K562 (cell line): Measurements from ENCODE around the gene ADAT1. TPM values are rescaled to one million over a fixed set of nuclear protein-coding genes. Genes with fewer than 3 reads are reported as not detected.

Experiments used
- CBFA2T2 ChIP-seq: fragments of 450-650 bp; conservative IDR thresholded peaks from 2 replicates; pipeline ENCODE4 v1.6.1; 2017; ENCODE audit warnings: mild to moderate bottlenecking
- CHD2 ChIP-seq: IDR thresholded peaks from 2 replicates; pipeline ENCODE4 v1.6.1; 2011; ENCODE audit warnings: low read depth, low read length
- ETS2 ChIP-seq: IDR thresholded peaks from 2 replicates; pipeline ENCODE4 v1.6.1; 2016; ENCODE audit warnings: borderline replicate concordance, missing genetic modification characterization, mild to moderate bottlenecking, moderate library complexity, missing compliant biosample characterization; ENCODE audit not compliant: poor library complexity, severe bottlenecking
- ETV5 ChIP-seq: sonication (generic); formaldehyde crosslinking; IDR thresholded peaks from 2 replicates; pipeline ENCODE4 v1.4.0; 2020; ENCODE audit warnings: low read depth, mild to moderate bottlenecking, missing genetic modification reagents
- HOXB6 ChIP-seq: fragments of 250-450 bp; sonication (Bioruptor Pico); IDR thresholded peaks from 2 replicates; pipeline ENCODE4 v1.5.1; 2022; ENCODE audit warnings: mild to moderate bottlenecking, borderline replicate concordance
- KDM2B ChIP-seq: fragments of 250-450 bp; sonication (Bioruptor Pico); IDR thresholded peaks from 2 replicates; pipeline ENCODE4 v1.8.0; 2021; ENCODE audit warnings: mild to moderate bottlenecking, moderate library complexity
- KDM4B ChIP-seq, 2 experiments: fragments of 450-650 bp in 1 of 2; sonication (generic) in 1 of 2; IDR thresholded peaks; 2 replicates each; pipeline ENCODE4 v1.6.1; 2016 to 2017; ENCODE audit warnings: borderline replicate concordance in 2 of 2, antibody characterized with exemption in 1 of 2, low read depth in 1 of 2, mild to moderate bottlenecking in 1 of 2
- MCM2 ChIP-seq: fragments of 450-650 bp; IDR thresholded peaks from 2 replicates; pipeline ENCODE4 v1.6.1; 2017; ENCODE audit warnings: low read depth, mild to moderate bottlenecking
- NCOR1 ChIP-seq: fragments of 450-650 bp; IDR thresholded peaks from 2 replicates; pipeline ENCODE4 v1.6.1; 2016; ENCODE audit warnings: mild to moderate bottlenecking, moderate library complexity
- RBM34 ChIP-seq: fragments of 200-400 bp; formaldehyde crosslinking; IDR thresholded peaks from 2 replicates; pipeline ENCODE4 v1.6.1; 2018; ENCODE audit warnings: low read length, borderline replicate concordance; ENCODE audit not compliant: insufficient read depth
- SMAD3 ChIP-seq: fragments of 450-650 bp; formaldehyde crosslinking; conservative IDR thresholded peaks from 2 replicates; pipeline ENCODE4 v1.4.0; 2020; ENCODE audit warnings: mild to moderate bottlenecking
- ZNF143 ChIP-seq: sonication (generic); formaldehyde crosslinking; IDR thresholded peaks from 2 replicates; pipeline ENCODE4 v1.9.0; 2022; ENCODE audit warnings: mild to moderate bottlenecking, missing genetic modification reagents
- ZNF253 ChIP-seq: fragments of 250-450 bp; sonication (Bioruptor Pico); conservative IDR thresholded peaks from 2 replicates; pipeline ENCODE4 v1.6.1; 2021; ENCODE audit warnings: mild to moderate bottlenecking
- ZNF316 ChIP-seq: fragments of 450-650 bp; IDR thresholded peaks from 2 replicates; pipeline ENCODE4 v1.6.1; 2016
- ZZZ3 ChIP-seq: fragments of 450-650 bp; IDR thresholded peaks from 2 replicates; pipeline ENCODE4 v1.6.1; 2016; ENCODE audit warnings: antibody characterized with exemption, mild to moderate bottlenecking, moderate library complexity
- polyA plus RNA-seq, 8 experiments: library from polyadenylated mRNA; depleted of rRNA in 4 of 8; stranded (reverse) in 5 of 8; unstranded in 3 of 8; fragments of >200 nt; fragmentation: Nextera tagmentation in 2 of 8; fragmentation: Illumina TruSeq in 1 of 8; extraction: Ambion mirVana in 2 of 8; extraction: Trizol in 1 of 8; gene quantifications; 2 replicates each; pipeline versions ENCODE4 v1.2.1 to v1.2.3, GENCODE V29; 2011 to 2014; ENCODE audit warnings: inconsistent platforms in 1 of 8, missing spikeins in 1 of 8
- total RNA-seq, 7 experiments: library from RNA; depleted of rRNA in 6 of 7; stranded (reverse); fragments of >200 nt in 6 of 7; fragmentation: Illumina TruSeq in 2 of 7; extraction: Trizol in 2 of 7; gene quantifications; 2 replicates each; pipeline versions ENCODE4 v1.2.1 to v1.2.3, GENCODE V29; 2011 to 2021; ENCODE audit warnings: low replicate concordance in 1 of 7
- TF ChIP-seq, protein P1 (sequence below): sonication (generic); formaldehyde crosslinking; IDR thresholded peaks from 2 replicates; pipeline ENCODE4 v1.8.0; 2022; ENCODE audit warnings: mild to moderate bottlenecking, missing genetic modification reagents
- TF ChIP-seq, protein P2 (sequence below): sonication (generic); formaldehyde crosslinking; IDR thresholded peaks from 2 replicates; pipeline ENCODE4 v1.8.0; 2022; ENCODE audit warnings: mild to moderate bottlenecking, missing genetic modification reagents, borderline replicate concordance
- TF ChIP-seq, protein P3 (sequence below), 2 experiments: fragments of 250-450 bp in 1 of 2; fragments of 450-650 bp in 1 of 2; sonication (Bioruptor Pico) in 1 of 2; IDR thresholded peaks; 2 replicates each; pipeline versions ENCODE4 v1.6.1 to v1.8.0; 2016 to 2021; ENCODE audit warnings: mild to moderate bottlenecking in 2 of 2, moderate library complexity in 2 of 2, missing compliant biosample characterization in 1 of 2, missing genetic modification characterization in 1 of 2

The ADAT1 gene
- total and polyA plus RNA-seq, 9 of the 15 experiments (the other 6 are each of a cell fraction or from before 2014, with no cell fraction given) = 16.0 to 36.7 (median 28.2) TPM

DNA sequence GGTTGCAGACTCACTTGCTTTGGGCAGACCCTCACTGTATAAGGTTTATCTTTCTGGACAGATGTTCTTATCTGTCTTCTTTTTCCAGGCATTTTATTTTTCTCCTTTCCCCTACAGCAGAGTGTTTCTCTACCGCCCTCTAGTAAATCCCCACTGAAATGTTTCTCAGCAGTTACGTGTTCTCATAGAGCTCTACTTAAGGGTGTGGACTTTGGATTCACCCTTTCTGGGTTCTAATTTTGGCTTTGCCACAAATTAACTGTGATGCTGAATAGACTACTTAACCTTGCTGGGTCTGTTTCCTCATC is 2.0 kb downstream of the ADAT1 start (continued):
- TF ChIP-seq, protein P1, sequence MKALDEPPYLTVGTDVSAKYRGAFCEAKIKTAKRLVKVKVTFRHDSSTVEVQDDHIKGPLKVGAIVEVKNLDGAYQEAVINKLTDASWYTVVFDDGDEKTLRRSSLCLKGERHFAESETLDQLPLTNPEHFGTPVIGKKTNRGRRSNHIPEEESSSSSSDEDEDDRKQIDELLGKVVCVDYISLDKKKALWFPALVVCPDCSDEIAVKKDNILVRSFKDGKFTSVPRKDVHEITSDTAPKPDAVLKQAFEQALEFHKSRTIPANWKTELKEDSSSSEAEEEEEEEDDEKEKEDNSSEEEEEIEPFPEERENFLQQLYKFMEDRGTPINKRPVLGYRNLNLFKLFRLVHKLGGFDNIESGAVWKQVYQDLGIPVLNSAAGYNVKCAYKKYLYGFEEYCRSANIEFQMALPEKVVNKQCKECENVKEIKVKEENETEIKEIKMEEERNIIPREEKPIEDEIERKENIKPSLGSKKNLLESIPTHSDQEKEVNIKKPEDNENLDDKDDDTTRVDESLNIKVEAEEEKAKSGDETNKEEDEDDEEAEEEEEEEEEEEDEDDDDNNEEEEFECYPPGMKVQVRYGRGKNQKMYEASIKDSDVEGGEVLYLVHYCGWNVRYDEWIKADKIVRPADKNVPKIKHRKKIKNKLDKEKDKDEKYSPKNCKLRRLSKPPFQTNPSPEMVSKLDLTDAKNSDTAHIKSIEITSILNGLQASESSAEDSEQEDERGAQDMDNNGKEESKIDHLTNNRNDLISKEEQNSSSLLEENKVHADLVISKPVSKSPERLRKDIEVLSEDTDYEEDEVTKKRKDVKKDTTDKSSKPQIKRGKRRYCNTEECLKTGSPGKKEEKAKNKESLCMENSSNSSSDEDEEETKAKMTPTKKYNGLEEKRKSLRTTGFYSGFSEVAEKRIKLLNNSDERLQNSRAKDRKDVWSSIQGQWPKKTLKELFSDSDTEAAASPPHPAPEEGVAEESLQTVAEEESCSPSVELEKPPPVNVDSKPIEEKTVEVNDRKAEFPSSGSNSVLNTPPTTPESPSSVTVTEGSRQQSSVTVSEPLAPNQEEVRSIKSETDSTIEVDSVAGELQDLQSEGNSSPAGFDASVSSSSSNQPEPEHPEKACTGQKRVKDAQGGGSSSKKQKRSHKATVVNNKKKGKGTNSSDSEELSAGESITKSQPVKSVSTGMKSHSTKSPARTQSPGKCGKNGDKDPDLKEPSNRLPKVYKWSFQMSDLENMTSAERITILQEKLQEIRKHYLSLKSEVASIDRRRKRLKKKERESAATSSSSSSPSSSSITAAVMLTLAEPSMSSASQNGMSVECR (CRISPR knock-in tag) = no peak
- TF ChIP-seq MCM2 = no peak
- no peak for TF ChIP-seq ZNF316
- no peak for TF ChIP-seq KDM2B (CRISPR knock-in tag)
- no peak for TF ChIP-seq ETS2 (tag)
- TF ChIP-seq, protein P2, sequence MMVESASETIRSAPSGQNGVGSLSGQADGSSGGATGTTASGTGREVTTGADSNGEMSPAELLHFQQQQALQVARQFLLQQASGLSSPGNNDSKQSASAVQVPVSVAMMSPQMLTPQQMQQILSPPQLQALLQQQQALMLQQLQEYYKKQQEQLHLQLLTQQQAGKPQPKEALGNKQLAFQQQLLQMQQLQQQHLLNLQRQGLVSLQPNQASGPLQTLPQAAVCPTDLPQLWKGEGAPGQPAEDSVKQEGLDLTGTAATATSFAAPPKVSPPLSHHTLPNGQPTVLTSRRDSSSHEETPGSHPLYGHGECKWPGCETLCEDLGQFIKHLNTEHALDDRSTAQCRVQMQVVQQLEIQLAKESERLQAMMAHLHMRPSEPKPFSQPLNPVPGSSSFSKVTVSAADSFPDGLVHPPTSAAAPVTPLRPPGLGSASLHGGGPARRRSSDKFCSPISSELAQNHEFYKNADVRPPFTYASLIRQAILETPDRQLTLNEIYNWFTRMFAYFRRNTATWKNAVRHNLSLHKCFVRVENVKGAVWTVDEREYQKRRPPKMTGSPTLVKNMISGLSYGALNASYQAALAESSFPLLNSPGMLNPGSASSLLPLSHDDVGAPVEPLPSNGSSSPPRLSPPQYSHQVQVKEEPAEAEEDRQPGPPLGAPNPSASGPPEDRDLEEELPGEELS (CRISPR knock-in tag) = no peak
- peak; percentile 86 for TF ChIP-seq CBFA2T2
- TF ChIP-seq ETV5 (CRISPR knock-in tag) = no peak
- peak; percentile 73; the same call in 1 of the 2 replicates for TF ChIP-seq SMAD3 (CRISPR knock-in tag)
- TF ChIP-seq ZZZ3 = 0 out of 2 replicates have a peak, but pooled peaks have one; percentile 20
- TF ChIP-seq RBM34 = no peak
- no peak for TF ChIP-seq CHD2
- peak; percentile 88 for TF ChIP-seq NCOR1
- TF ChIP-seq, protein P3, sequence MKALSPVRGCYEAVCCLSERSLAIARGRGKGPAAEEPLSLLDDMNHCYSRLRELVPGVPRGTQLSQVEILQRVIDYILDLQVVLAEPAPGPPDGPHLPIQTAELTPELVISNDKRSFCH (CRISPR knock-in tag; IDR thresholded peaks at IDR 0.05) = no peak
- TF ChIP-seq, protein P3 (tag; IDR thresholded peaks at IDR 0.05) = no peak
- no peak for TF ChIP-seq ZNF253 (CRISPR knock-in tag)
- no peak for TF ChIP-seq HOXB6 (CRISPR knock-in tag)
- TF ChIP-seq KDM4B (IDR thresholded peaks at IDR 0.05; ENCODE audit: borderline replicate concordance in 2 of 2, low read depth in 1 of 2) = no peak
- no peak for TF ChIP-seq ZNF143
